NCI-H1092 treated with DMSO at 0.1 percent for 48 hours (cell line): ENCODE data around the gene KAZN.
"Not testable (repeated sequence)": the region's sequence is repeated elsewhere in the genome, so short reads cannot be mapped to it uniquely, and the experiment has no call there.

Source experiments
- DNase-seq: peaks from one replicate; lab custom pipeline; 2025; lab: John Stamatoyannopoulos, UW

Gene KAZN

GRCh38 chr1:14956579-14957195 is 358.2 kb downstream of the KAZN start:
- no peak for DNase-seq

GRCh38 chr1:14957375-14958098 is 359.1 kb downstream of the KAZN start:
- no peak for DNase-seq

DNA sequence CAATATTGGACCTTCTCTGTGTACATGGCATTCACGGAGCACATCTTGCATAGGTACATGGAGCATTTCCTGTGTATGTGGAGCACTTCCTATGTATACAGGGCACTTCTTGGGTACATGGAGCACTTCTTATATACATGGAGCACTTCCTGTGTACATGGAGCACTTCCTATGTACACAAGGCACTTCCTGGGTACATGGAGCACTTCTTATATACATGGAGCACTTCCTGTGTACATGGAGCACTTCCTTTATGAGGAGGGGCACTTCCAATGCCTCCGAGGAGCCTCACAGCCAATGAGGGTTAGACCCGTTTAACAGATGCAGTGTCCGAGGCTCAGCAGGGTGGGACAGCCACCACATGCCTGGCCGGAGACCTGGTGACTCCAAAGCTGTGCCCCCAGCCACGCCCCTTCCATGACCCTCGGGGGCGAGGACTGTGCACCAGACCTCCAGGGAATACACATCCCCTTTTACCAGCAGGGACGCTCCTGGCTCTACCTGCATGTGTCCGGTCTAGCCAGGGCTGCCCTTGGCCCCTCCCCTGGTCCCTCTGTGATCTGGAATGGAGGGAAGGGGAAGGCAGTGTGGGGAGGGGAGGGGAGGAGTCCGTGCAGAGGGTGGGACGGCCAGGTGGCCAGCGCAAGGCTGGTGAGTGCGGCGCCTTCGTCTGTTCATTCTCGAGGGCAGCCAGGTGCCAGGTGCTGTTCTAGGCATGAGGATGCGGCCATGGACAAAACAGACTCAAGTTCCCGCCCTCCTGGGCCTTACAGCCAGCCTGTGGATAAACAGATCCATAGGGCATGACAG is 360.0 kb downstream of the KAZN start:
- DNase-seq = no peak

GRCh38 chr1:14959059-14959694 is 360.7 kb downstream of the KAZN start:
- no peak for DNase-seq

DNA sequence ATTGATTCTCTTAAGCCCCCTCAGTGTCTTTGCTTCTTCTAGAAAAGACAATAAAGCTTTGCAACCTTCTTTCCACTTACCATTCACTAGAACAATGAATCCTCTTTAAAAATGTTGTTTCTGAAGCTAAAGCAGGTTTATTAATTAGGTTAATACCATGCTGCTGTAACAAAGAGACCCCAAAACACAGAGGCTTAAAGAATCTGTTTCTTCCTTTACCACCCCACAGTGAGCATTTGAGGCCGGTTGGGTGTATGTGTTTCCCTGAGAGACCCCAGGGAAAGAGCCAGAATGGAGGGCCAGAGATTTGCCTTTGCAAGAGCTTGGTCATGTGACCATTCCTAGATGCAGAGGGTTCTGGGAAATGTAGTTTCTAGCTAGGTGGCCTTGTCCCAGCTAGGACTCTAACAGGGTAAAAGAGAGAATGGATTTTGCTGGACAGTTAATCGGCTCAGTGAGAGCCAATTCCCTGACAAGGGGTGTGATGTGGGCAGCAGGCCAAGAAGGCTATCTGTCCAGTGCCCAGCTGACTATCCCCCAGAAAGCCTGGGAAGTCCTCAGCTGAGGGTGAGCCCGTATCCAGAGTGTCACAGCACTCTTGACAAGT is 363.3 kb downstream of the KAZN start:
- no peak for DNase-seq

DNA sequence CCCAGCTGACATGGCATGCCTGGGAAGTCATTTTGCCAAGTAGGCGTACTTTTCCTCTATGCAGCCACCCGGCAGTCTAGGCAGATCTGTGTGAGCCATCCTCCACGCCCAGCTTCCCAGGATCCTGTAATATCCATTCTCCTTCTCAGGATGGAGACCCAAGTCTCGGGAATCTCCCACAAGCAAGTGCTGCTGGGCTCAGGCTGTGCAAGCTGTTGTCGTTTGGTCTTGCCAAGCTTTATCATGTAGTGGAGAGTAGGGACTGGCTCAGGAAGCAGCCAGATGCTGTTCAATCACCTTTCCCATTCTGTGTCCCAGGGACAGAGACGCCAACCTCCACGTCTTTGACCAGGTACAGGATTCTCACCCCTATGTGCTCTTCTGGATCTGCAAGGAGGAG is 363.9 kb downstream of the KAZN start:
- no peak for DNase-seq

DNA sequence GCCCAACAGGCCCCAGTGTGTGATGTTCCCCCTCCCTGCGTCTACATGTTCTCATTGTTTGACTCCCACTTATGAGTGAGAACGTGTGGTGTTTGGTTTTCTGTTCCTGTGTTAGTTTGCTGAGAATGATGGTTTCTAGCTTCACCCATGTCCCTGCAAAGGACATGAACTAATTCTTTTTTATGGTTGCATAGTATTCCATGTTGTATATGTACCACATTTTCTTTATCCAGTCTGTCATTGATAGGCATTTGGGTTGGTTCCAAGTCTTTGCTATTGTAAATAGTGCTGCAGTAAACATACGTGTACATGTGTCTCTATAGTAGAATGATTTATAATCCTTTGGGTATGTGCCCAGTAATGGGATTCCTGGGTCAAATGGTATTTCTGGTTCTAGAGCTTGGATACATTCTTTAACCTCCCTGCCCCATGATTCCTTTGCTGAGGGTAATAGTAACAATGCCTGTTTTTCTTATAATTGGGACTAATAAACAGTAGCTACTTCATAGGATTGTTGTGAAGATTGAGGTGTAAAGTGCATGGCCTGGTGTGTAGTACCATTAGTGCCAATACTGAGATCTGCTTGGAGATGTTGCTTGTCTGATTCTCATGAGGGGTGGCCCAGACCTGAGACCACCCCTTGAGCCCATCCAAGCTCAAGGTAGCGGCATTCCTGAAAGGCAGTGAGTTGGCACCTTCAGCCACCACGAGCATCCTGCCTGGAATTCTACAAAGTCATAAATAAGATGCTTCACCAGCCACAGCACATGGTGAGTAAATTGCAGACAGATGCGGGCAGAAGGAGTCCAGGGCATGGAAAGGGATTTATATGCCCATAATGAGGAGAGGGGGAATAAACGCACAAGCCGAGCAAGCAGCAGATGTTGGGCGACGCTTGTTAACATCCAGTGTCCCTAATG is 365.6 kb downstream of the KAZN start:
- DNase-seq = not testable (repeated sequence)

DNA sequence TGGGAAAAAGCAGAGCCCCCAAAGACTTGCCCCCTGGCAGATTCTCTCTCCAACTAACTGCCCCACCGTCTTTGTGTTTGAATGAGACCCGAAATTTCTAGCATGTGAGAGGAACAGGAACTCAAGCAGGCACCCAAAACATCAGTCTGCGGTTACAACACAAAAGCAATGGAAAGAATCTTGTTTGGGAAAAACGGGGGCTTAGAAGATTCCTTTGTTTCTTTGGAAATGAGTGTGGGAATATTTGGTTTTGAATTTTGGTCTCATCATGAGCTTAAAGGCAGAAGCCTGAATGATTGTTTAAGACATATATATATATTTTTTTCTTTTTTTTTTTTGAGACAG is 366.2 kb downstream of the KAZN start:
- no peak for DNase-seq

DNA sequence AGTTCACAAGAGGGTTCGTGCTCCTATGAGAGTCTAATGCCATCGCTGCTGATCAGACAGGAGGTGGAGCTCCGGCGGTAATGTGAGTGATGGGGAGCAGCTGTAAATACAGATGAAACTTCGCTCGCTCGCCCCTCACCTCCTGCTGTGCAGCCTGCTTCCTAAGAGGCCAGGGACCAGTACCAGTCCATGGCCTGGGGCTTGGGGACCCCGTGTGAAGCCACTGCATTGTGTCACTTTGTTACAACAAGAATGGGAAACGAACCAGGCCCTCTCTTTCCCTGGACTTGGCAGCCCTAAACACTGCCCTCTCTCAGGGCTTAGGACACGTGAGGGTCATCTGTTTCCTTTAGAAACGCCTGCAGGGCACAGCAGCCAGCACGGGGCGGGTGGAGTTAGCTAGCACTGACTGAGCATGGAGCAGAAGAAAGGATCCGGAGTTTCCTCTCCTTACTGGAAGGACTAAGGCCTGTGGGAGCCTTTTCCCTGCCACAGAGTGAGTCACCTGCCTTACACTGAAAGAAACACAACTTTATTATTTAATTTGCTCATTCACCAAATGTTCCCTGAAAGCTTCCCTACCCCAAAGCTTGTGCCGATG is 369.9 kb downstream of the KAZN start:
- no peak for DNase-seq

DNA sequence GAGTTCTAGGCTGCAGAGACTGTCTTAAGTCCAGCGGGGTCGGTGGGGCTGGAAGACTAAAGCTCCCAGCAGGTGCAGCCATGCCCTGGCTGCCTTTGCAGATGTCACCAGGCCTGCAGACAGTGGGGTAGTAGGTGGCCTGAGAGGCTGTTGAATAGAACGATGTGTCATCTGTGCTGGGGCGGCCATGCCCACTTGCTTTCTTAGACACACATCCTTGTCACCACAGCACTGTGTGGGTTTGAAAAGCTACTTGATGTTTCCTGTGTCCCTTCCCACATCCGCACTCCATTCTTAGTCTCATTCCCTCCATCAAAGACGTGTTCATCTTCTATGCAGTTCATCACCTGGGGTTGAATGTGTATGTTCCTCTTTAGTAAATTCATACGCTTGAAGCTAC is 370.5 kb downstream of the KAZN start:
- no peak for DNase-seq

GRCh38 chr1:14970115-14970798 is 371.8 kb downstream of the KAZN start:
- no peak for DNase-seq

DNA sequence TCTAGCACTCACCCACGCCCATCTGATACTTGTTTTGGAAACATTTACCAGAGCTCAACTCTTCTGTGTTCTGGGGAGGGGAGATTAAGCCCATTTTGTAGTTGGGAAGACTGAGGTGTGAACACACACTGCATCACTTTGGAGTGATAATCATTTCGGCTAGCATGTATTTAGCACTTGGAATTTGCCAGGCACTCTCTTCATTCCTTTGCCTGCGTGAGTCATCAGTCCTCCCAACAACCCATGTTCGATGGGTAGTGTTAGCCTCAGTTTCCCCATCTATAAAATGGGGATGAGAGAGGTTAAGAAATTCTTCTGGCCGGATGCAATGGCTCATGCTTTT is 372.3 kb downstream of the KAZN start:
- DNase-seq = no peak

GRCh38 chr1:14971221-14971620 is 372.7 kb downstream of the KAZN start:
- no peak for DNase-seq

GRCh38 chr1:14972107-14972506 is 373.6 kb downstream of the KAZN start:
- DNase-seq = no peak

GRCh38 chr1:14973773-14974172 is 375.3 kb downstream of the KAZN start:
- no peak for DNase-seq

GRCh38 chr1:14974361-14974760 is 375.9 kb downstream of the KAZN start:
- no peak for DNase-seq

DNA sequence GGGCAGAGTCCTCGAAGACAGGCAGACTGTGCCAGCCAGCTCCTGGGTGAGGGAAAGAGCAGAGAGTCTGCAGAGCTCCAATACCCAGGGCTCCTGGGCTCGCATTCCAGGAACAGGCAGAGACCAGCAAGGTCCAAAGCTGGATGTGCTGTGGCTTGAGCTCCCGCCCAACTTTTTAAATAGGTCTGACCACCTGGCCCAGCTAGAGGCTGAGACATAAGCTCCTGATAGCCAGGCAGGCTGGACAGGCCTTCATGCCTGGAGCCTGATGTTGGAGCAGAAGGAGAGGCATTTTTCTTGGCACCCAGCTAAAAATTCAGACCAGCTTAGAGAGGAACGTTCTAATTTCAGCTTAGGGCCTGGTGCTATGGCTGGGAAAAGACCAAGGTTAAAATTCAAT is 376.6 kb downstream of the KAZN start:
- DNase-seq = no peak

DNA sequence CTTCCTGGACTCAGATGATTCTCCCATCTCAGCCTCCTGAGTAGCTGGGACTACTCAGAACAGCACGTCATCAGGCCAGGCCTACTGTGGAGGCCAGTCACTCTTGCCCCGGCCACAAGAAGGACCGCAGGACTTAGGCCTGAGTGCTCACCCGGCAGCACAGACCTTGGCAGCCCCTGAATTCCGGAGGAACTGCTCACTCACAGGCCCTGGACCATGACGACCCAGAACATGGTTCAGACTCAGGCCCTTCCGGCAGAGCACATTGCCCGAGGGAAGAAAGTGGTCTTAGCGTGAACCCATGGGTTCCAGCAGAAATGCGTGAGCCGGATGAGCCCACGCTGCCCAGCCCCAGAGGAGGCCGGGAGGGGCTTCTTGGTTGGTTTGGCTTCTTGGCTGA is 377.8 kb downstream of the KAZN start:
- DNase-seq = no peak

DNA sequence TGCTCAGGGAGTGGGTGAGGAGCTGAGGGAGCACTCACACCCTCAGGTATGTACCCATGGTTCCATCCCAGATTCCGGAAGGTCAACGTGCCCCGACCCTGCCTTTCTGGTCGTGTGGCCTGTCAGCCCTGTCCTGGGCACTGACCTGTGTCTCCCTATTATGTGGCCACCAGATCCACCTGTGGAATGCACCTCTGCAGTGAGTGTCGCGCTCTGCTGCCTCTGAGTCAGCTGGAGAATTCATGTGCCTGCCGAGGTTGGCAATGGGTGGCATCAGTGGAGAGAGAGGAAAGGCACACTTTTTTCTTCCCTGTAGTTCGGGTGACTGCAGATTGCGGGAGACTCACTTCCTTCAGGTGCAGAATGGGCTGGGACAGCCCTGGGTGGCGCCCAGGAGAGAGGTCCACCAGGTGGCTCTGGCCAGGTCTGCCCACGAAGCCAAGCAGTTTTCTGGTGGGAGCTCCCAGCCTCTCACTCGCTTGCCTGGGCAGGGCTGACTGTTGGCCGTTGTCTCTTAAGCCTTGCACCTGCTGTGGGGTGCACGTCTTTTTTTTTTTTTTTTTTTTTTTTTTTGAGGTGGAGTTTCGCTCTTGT is 378.9 kb downstream of the KAZN start:
- no peak for DNase-seq

GRCh38 chr1:14980621-14981218 is 382.2 kb downstream of the KAZN start:
- DNase-seq = no peak
